CD4-positive, alpha-beta T cell treated with Interleukin-17A for 1 hour (primary cell): ENCODE data around the gene SRPK1.

Experiments used
- DNase-seq: peaks from one replicate; pipeline ENCODE4 v3.0.0-alpha.2; 2020

SRPK1 gene

DNA sequence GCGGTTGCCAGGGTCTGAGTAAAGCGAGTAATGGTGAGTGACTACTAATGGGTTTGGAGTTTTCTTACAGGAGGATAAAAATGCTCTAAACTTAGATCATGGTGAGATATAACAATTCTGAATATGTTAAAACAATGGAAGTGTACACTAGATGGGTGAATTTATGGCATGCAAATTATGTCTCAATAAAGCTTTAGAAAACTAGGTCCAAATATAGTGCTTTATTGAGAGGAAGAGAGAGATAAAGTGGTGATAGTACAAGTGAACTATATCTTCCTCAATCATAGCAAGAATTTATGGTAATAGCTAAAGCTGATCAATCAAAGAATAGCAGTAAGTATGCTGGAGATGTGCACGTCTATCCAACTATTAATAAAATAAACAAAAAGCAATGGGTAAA lies 23.9 kb downstream of the SRPK1 start:
- DNase-seq, result no peak

DNA sequence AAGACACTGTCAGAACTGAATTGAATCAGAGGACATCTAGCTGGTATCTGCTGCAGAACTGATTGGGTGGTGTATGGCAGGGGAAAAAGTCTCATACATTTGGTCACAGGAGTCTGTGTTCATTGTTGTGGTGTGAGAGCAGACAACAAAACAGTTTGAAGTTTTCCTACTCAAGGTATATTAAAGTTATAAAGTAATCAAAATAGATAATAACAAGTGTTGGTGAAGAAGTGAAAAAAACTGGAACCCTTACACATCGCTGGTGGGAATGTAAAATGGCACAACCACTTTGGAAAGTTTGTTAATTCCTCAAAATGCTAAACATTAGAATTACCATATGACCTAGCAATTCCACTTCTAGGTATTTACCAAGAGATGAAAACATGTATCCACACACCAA lies 24.7 kb downstream of the SRPK1 start:
- no peak for DNase-seq

DNA sequence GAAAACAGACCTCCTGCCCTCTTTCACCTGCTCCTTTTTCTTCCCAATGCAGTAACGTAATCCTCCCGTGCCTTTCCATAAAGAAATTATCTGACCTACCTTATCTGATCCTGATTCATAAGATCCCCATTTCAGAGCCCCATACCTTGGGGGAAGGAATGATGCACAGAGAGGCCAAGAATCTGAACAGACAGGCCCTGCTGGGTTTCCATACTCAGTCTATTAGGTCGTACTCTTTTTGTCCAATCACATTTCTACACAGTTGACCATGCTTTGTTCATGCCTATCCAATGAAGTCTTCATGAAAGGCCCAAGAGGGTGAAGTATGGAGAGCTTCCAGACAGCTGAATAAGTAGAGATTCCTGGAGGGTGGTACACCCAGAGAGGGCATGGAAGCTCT lies 25.3 kb downstream of the SRPK1 start:
- DNase-seq, result no peak

DNA sequence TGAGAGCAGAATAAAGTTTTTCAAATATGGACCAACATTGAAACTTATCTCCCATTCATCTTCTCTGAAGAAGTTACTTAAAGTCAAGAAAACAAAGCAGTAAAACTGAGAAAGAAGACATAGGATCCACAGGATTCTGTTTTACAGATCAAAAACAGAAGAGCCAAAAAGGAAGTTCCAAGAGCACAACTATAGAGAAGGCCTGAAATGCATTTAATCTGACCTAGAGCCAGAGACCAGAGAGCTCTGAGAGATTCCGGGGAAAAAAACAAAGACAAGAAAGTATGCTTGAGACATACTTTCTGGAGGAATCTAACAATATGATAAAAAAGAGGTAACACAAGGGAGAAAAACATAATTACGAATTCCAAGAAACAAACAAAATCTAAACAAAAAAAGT lies 26.1 kb downstream of the SRPK1 start:
- DNase-seq, result no peak

DNA sequence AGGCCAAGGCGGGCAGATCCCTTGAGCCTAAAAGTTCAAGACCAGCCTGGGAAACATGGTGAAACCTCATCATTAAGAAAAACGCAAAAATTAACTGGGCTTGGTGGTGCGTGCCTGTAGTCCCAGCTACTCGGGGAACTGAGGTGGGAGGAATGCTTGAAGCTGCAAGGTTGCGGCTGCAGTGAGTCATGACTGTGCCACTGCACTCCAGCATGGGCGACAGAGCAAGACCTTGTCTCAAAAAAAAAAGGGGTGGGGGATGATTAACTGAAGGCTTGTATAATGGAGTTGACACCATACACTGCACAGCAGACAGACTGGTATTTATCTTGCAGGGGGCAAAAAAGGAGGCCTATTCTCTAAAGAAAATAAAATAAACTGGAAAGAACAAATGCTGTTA lies 27.7 kb downstream of the SRPK1 start:
- no peak for DNase-seq

DNA sequence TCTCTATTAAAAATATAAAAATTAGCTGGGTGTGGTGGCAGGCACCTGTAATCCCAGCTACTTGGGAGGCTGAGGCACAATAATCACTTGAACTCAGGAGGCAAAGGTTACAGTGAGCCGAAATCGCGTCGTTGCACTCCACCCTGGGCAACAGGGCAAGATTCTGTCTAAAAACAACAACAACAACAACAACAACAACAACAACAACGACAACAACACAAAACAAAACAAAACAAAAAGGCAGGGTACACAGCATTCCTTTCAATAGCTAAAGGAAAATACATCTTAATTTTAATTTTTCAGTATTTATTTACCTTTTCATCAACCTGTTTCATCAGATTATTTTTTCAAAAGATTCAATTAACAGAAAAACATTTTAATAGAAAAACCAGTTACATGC lies 28.4 kb downstream of the SRPK1 start:
- no peak for DNase-seq

DNA sequence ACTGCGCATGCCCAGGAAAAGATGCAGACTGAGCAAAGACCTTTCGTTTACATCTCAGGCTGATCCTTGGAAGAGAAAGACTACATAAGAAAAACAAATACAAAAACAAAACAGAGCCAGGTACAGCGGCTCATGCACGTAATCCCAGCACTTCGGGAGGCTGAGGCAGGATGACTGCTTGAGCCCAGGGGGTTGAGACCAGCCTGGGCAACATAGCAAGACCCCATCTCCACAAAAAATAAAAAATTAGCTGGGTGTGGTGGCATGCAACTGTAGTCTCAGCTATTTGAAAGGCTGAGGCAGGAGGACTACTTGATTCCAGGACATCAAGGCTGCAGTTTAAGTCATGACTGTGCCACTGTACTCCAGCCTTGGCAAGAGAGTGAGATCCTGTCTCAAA lies 41.7 kb downstream of the SRPK1 start:
- DNase-seq, result no peak

DNA sequence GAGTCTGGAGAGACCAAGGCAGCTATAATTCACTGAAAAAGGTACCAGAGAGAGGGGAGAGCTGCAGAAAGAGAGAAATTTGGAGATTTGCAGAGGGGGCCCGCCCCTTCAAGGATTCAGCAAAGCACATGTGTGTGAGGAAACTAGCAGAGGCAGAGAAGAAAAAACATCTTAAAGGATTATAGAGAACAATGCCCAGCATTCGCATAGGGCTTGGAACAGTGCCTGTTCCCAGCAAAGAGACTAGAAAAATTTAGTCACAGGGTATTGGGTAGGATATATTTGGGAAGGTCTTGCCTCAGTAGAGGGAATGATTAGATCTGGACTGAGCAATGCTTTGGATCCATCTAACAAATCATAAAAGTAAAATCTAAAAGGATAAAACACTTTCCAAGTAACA lies 44.0 kb downstream of the SRPK1 start:
- DNase-seq, result no peak

DNA sequence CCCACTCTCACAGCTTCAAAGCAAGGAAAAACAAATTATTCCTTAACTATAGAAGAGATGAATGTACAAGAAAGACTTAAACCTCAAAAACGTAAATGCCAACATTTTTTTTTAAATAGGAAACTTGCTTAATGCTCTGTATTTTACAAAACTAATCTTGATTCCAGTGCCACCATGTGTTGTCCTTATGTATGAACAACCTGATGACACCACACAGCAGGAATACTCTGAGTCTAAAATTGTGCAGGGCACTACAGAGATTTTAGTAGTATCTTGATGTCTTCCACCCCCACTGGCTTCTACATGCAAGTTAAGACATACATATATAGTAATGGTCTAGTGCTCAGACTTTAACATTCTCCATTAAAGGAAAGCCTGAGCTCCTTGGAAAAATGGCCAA lies 46.2 kb downstream of the SRPK1 start:
- no peak for DNase-seq

DNA sequence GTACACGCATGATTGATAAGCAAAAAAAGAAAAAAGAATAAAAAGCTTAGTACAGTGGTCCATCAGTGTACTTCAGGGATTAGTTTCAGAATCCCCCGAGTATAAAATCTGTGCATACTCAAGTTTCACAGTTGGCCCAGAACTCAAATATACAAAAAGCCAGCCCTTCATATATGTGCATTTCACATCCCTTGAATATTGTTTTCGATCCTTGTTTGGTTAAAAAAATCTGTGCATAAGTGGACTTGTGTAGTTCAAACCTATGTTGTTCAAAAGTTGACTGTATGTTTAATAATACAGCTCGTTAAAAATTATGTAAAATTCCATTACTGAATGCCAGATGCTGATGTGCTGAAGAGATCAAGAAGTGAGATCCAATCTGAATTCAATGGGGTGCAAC lies 61.5 kb downstream of the SRPK1 start:
- no peak for DNase-seq

DNA sequence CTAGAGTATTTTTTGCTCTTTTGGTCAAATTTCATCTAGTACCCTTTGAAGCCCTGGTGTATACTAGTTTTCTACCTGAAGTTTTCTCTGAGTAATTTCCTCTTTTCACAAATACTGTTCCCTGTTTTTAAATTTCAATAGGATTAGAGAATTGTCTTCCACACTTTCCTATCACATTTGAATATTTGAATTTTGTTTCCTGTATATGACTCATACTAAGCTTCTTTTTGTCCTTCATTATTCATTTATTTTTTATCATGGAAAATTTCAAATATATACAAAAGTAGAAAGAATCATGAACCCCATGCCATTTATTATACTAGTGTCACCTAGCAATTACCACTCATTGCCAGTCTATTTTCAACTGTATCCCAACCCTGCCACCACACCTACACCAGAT lies 63.0 kb downstream of the SRPK1 start:
- no peak for DNase-seq

DNA sequence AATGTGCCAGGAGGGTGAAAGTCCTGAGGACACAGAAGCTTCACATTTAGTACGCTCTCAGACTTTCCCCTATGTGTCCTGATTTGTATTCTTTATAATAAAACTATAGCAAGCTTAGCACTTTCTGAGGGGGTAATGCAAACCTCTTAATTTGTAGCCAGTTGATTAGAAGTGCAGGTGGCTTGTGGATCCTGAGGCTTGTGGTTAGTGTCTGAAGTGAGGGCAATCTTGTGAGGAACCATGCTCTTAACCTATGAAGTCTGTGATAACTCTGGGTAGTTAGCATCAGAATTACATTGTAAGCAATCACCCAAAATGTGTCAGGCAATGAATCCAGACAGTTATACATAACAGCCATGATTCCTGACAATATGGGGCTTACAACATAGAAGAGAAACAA lies 64.6 kb downstream of the SRPK1 start:
- no peak for DNase-seq

DNA sequence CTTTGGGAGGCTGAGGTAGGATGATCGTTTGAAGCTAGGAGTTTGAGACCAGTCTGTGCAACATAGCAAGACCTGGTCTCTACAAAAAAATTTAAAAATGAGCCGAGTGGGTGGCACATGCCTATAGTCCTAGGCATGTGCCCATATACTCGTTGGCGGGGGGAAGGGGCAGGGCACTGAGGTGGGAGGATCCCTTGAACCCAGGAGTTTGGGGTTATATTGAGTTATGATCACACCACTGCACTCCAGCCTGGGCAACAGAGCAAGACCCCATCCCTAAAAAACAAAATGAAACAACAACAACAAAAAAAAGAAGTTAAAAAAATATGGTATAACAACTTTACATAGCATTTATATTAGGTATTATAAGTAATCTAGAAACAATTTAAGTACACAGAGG lies 67.9 kb downstream of the SRPK1 start:
- DNase-seq, result no peak

DNA sequence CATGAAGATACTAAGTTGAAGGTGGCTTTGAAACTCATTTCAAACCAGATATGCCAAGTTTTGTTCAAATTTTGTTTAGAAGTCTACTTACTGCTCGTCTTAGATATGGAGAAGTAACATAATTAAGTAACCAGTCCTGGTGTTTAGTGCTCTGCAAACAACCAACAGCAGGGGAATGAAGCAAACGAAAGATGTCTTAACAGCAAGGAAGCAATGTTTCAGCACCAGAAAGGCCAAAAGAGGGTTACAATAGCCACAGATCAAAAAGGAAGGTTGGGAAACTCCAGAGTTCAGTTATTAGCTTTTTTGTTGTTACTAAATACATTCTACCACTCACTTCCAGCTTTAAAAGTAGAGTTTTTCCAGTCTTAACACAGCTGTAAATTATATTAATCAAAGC lies 70.7 kb downstream of the SRPK1 start:
- no peak for DNase-seq

DNA sequence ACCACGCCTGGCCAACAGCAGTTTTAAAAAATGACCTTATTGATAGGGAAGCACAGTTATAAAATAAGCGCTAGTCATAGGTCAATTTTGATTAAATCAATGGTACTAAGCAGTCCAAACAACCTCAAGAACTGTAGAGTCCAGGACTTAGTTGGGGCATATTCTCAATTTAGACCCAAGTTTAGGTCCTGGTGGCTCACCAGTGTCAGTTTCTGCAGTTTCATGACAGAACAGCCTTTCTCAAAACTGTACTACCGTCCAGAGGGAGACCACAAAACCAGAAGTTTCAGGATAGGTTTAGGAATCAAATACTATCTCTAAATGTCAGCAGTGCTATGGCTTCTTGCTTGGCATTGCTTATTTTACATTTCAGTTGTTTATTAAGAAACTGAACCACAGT lies 76.6 kb downstream of the SRPK1 start:
- no peak for DNase-seq

DNA sequence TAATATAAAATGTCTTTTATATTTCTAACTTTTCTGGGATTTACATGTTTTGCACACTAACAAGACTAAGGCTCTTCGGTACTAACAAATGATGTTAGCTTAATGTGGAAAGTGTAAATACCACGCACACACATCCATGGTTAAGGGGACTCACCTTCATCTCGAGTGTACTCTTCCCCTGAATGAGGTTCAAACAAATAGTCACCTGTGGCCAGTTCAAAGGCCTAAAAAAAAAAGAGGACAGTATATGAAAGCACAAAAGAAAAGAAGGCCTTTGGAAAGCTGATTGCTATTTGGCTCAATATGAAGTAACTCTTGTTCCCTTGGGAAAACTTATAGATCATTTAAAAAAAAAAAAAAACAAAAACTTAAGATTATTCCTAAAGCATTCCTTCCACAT lies 78.5 kb downstream of the SRPK1 start:
- no peak for DNase-seq

DNA sequence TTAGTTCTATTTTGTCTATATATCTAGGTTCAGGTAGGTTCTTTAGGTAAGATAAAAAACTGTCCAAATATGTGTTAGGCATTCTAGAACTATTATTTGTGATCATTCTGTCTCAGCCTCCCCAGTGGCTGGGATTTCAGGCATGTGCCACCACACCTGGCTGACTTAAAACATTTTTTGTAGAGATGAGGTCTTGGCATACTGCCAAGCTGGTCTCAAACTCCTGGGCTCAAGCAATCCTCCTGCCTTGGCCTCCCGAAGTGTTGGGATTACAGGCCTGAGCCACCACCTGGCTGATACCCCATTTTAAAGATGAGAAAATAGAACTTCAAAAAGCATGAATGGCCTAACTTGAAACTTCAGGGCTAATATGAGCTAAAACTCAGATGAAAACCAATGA lies 81.9 kb downstream of the SRPK1 start:
- DNase-seq, result no peak

DNA sequence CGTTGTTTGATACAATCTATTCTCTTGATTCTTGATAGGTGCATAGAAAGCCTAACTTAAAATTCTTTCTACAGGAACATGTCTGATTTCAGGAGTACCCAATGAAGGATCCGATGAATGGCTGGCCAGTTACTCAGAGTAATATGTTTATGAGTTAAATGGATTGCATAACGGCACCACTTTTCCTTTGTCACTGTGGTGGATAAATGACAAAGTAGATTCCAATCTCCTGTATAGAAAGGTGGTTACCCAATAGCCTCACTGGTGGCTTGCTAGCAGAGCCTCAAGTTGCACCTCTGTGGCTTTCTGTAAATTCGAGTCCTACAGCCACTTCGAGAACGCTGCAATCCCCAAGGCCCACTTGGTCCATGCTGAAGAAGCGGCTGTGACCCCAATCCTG lies 87.4 kb downstream of the SRPK1 start:
- DNase-seq, result no peak

DNA sequence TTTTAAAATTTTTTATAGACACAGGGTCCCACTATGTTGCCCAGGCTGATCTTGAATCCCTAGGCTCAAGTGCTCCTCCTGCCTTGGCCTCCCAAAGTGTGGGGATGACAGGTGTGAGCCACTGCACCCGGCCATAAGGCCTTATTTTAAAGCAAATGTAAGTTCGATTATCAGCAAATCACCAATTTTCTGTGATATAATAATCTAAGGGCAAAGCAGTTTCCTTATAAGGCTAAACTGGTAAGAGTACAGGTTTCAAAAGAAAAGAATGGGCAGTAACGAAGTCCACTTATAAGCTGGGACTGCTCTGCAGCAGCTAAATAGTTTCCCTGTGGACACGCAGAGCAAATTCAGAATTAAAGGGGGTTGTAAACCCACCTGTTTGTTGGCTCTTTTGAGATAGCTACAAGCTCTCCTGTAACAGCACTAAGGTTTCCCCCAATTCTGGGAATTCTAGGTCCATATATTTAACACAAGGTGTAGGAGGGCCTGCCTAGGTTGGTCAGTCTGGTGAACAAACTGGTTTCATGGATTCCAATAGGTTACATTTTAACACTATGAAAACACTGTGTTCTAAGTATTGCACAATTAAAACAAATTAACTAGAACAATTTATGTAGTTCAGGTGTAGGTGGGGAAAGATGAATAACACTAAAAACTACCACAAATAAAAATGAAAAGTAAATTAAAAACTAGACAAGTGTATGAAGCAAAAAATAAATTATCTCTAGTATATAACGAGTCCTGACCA lies 89.5 kb downstream of the SRPK1 start:
- DNase-seq, result no peak

DNA sequence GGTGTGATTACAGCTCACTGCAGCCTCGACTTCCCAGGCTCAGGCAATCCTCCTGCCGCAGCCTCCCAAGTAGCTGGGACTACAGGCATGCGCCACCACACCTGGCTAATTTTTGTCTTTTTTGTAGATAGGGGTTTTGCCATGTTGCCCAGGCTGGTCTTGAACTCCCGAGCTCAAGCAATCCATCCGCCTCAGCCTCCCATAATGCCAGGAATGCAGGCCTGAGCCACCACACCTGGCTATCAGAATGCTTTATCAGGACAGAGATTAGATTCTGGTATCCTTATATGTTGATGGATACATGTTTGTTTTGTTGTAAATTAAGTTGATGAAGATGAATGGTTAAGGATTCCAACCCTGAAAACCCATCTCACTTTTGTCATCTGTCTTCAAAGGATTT lies 91.6 kb downstream of the SRPK1 start:
- no peak for DNase-seq

DNA sequence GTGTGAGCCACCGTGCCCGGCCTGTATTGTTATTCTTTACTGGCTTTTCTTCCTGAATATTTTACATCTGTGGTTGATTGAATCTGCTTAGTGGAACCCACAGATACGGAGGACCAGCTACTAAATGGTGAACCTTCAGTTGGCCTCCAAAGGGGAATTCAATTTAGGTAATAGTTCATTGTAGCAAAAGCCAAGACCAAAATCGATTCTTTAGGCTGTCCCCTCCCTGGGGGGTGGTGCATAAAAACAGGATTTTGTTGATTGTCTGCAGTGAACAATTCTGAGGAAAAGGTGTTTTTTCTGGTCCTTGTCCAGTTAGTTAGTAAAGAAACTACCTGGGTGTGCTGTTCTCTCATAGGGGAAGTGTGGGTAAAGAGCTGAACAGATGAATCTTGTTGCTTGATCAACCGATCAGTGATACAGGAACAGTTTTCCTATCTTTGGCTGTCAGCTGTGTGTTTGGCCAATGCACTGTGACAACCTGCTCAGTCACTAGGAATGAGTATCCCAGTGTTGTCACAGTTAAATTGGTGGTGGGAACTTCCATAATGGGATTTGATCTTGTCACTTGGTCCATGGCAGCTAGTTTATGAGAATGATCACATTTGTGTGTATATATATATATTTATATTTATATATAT lies 96.2 kb downstream of the SRPK1 start:
- DNase-seq, result no peak

DNA sequence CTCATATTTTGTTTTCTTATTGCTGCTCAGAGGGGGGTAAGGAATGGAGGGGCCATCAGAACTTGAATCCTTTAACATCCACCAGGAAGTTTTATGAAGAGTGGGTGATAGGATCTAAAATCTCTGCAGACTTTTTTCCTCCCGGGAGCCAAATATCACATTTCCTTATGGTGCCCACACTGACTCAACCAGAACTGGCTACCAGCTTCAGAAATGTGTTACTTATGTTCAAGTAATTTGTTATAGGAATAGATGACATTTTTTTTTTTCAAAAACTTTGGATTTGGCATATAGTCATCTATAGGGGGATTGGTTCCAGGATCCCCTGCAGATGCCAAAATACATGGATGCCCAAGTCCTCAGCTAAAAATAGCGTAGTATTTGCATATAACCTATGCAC lies 97.3 kb downstream of the SRPK1 start:
- no peak for DNase-seq

DNA sequence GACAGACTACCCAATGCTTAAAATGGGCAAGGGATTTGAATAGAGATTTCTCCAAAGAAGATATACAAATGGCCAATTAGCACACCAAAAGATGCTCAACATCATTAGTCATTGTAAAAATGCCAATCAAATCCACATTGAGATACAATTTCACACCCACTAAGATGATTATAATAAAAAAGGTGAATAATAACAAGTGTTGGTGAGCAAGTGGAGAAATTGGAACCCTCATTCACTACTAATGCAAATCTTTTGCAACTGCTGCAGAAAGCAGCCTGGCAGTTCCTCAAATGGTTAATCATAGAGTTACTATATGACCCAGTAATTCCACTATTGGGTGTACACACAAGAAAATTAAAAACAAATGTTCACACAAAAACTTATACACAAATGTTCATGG lies 103.4 kb downstream of the SRPK1 start:
- DNase-seq, result no peak

DNA sequence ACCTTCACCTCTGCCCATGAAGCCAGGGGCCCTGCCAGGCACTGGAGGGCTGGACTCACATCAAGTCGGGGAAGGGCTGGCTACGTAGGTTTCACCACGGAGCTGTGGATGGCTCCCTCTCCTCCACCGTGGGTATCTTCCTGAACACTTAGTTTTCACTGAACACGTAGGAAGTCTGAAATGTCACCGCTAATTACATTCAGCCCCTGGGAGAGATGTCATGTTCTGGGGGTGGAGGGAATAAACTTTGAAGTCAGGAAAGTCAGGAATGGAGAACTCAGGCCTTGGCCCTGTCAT lies 109.3 kb downstream of the SRPK1 start:
- DNase-seq, result no peak

DNA sequence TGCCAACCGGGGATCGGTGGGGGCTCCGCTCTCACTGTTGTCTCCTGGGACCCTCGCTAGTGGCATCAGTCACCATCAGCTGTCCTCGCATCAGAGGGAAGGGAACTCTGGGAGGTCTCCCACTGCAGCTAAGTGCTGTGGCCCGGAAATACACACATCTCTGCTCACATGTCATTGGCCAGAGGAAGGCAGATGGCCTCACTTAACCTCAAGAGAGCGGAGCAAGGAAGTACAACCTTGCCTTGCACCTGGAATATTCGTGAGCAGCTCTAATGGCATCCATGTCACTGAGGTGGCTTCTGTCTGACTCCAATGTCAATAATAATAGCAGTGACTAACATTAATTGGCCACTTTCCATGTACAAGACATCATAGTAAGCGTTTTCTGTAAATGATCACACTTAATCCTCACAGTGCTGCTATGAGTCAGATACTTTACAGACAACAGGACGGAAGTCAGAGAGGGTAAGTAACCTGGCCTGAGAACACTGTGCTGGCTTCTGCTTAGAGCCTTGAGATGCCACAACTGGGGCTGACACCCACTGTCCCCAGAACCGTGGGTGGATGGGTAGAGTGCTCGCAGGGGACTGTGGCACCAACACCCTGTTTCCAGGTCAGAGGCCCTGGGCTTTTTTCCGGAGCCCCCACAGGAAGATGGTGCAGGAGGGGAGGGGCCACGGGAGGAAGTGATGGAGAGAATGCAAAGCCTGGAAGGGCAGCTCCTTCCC lies 109.8 kb downstream of the SRPK1 start:
- no peak for DNase-seq
